Osteoblast (primary cell): ENCODE measurements around the gene TCTA. TPM values are rescaled to one million over a fixed set of nuclear protein-coding genes. Genes with fewer than 3 reads are reported as not detected.

Experiments used
- DNase-seq: peaks from one replicate; pipeline ENCODE4 v3.0.0; 2011; ENCODE audit warnings: low spot score, mixed read lengths; ENCODE audit not compliant: insufficient read length; ENCODE audit errors: missing footprints
- H2AFZ ChIP-seq: 2 replicates; pipeline ENCODE4 v1.6.0; 2011; ENCODE audit warnings: mild to moderate bottlenecking, low read length
- H3K27ac ChIP-seq: 2 replicates; pipeline ENCODE4 v1.5.1; 2011; ENCODE audit warnings: mild to moderate bottlenecking, low read depth, low read length, moderate library complexity
- H3K27me3 ChIP-seq: 2 replicates; pipeline ENCODE4 v1.6.0; 2012; ENCODE audit warnings: mild to moderate bottlenecking, control low read depth, inconsistent platforms, low read length, moderate library complexity; ENCODE audit not compliant: insufficient read depth
- H3K36me3 ChIP-seq: 2 replicates; pipeline ENCODE4 v1.5.1; 2011; ENCODE audit warnings: mild to moderate bottlenecking, low read length, control low read depth, moderate library complexity; ENCODE audit not compliant: insufficient read depth
- H3K4me1 ChIP-seq: 2 replicates; pipeline ENCODE4 v1.5.1; 2011; ENCODE audit warnings: mild to moderate bottlenecking, low read length, control low read depth, moderate library complexity; ENCODE audit not compliant: insufficient read depth
- H3K4me2 ChIP-seq: 2 replicates; pipeline ENCODE4 v1.6.0; 2011; ENCODE audit warnings: mild to moderate bottlenecking, low read length; ENCODE audit not compliant: insufficient read depth
- H3K4me3 ChIP-seq: fragments of 200-600 bp; sonication (generic); 3 replicates; pipeline ENCODE4 v1.5.1; 2012; ENCODE audit warnings: mild to moderate bottlenecking, low read length, inconsistent platforms; ENCODE audit not compliant: insufficient read depth
- H3K79me2 ChIP-seq: 2 replicates; pipeline ENCODE4 v1.6.0; 2012; ENCODE audit warnings: mild to moderate bottlenecking, low read length, control low read depth, inconsistent platforms; ENCODE audit not compliant: insufficient read depth
- H3K9me3 ChIP-seq: 2 replicates; pipeline ENCODE4 v1.5.1; 2011; ENCODE audit warnings: low read depth, low read length, control low read depth
- H4K20me1 ChIP-seq: 2 replicates; pipeline ENCODE4 v1.6.0; 2012; ENCODE audit warnings: mild to moderate bottlenecking, low read length, control low read depth; ENCODE audit not compliant: insufficient read depth
- total RNA-seq: library from RNA; depleted of rRNA; stranded (reverse); fragments of >200 nt; gene quantifications from 2 replicates; pipeline ENCODE4 v1.2.3, GENCODE V29; 2012
- TF ChIP-seq, protein P1 (sequence below): IDR thresholded peaks from 2 replicates; pipeline ENCODE4 v1.5.1; 2011; ENCODE audit warnings: mild to moderate bottlenecking, low read depth, low read length, moderate library complexity; ENCODE audit errors: extremely low read depth

The TCTA gene
- total RNA-seq, 1 donor, result 35.8 TPM

DNA sequence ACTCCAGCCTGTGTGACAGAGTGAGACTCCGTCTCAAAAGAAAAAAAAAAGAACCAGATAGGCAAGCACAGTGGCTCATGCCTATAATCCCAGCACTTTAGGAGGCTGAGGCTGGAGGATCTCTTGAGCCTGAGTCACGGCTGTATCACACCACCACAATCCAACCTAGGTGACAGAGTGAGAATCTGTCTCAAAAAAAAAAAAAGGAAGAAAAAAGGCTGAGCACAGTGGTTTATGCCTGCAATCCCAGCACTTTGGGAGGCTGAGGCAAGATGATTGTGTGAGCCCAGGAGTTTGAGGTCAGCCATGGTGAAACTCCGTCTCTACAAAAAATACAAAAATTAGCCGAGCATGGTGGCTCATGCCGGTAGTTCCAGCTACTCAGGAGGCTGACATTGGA, 22.5 kb downstream of the TCTA start:
- DNase-seq, result no peak
- H3K4me1 ChIP-seq, result peaks cover 3% of the 10 kb centered on the region
- H3K4me2 ChIP-seq, result no peak overlapping the region
- H3K27me3 ChIP-seq, result no peaks in the 10 kb centered on the region
- no peaks in the 10 kb centered on the region for H3K9me3 ChIP-seq
- H3K79me2 ChIP-seq, result no peaks in the 10 kb centered on the region
- TF ChIP-seq, protein P1, sequence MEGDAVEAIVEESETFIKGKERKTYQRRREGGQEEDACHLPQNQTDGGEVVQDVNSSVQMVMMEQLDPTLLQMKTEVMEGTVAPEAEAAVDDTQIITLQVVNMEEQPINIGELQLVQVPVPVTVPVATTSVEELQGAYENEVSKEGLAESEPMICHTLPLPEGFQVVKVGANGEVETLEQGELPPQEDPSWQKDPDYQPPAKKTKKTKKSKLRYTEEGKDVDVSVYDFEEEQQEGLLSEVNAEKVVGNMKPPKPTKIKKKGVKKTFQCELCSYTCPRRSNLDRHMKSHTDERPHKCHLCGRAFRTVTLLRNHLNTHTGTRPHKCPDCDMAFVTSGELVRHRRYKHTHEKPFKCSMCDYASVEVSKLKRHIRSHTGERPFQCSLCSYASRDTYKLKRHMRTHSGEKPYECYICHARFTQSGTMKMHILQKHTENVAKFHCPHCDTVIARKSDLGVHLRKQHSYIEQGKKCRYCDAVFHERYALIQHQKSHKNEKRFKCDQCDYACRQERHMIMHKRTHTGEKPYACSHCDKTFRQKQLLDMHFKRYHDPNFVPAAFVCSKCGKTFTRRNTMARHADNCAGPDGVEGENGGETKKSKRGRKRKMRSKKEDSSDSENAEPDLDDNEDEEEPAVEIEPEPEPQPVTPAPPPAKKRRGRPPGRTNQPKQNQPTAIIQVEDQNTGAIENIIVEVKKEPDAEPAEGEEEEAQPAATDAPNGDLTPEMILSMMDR, result no peak
- H2AFZ ChIP-seq, result no peak overlapping the region
- no peaks in the 10 kb centered on the region for H3K36me3 ChIP-seq
- no peak overlapping the region for H3K27ac ChIP-seq
- H3K4me3 ChIP-seq, result no peak overlapping the region
- H4K20me1 ChIP-seq, result no peaks in the 10 kb centered on the region

DNA sequence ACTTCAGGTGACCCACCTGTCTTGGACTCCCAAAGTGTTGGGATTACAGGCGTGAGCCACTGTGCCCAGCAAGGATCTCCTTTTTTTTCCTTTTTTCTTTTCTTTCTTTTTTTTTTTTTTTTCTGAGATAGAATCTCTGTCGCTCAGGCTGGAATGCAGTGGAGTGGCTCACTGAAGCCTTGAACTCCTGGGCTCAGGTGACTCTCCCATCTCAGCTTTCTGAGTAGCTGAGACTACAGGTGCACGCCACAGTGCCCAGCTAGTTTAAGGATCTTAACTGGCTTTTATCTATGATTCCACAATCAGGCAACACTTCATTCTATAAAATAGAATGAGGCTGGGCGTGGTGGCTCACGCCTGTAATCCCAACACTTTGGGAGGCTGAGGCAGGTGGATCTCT, 33.2 kb downstream of the TCTA start:
- no peak overlapping the region for H3K27ac ChIP-seq
- H2AFZ ChIP-seq, result no peak overlapping the region
- H4K20me1 ChIP-seq, result no peaks in the 10 kb centered on the region
- TF ChIP-seq, protein P1, result no peak
- H3K4me3 ChIP-seq, result no peak overlapping the region
- H3K79me2 ChIP-seq, result no peaks in the 10 kb centered on the region
- no peaks in the 10 kb centered on the region for H3K9me3 ChIP-seq
- no peaks in the 10 kb centered on the region for H3K36me3 ChIP-seq
- H3K4me2 ChIP-seq, result no peak overlapping the region
- no peak for DNase-seq
- no peaks in the 10 kb centered on the region for H3K27me3 ChIP-seq
- H3K4me1 ChIP-seq, result peaks cover 10% of the 10 kb centered on the region

DNA sequence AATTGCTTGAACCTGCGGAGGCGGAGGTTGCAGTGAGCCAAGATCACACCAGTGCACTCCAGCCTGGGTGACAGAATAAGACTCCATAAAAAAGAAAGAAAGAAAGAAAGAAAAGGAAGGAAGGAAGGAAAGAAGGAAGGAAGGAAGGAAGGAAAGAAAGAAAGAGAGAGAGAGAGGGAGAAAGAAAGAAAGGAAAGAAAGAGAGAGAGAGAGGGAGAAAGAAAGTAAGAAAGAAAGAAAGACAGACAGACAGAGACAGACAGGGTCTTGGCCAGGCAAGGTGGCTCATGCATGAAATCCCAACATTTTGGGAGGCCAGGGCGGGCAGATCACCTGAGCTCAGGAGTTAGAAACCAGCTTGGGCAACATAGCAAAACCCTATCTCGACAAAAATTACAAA, 41.4 kb downstream of the TCTA start:
- no peaks in the 10 kb centered on the region for H4K20me1 ChIP-seq
- no peak for DNase-seq
- no peak overlapping the region for H3K27ac ChIP-seq
- peaks cover 12% of the 10 kb centered on the region for H3K4me1 ChIP-seq
- H3K9me3 ChIP-seq, result no peaks in the 10 kb centered on the region
- H3K27me3 ChIP-seq, result no peaks in the 10 kb centered on the region
- H3K4me2 ChIP-seq, result no peak overlapping the region
- H2AFZ ChIP-seq, result no peak overlapping the region
- no peak overlapping the region for H3K4me3 ChIP-seq
- no peaks in the 10 kb centered on the region for H3K79me2 ChIP-seq
- H3K36me3 ChIP-seq, result no peaks in the 10 kb centered on the region
- TF ChIP-seq, protein P1, result no peak

DNA sequence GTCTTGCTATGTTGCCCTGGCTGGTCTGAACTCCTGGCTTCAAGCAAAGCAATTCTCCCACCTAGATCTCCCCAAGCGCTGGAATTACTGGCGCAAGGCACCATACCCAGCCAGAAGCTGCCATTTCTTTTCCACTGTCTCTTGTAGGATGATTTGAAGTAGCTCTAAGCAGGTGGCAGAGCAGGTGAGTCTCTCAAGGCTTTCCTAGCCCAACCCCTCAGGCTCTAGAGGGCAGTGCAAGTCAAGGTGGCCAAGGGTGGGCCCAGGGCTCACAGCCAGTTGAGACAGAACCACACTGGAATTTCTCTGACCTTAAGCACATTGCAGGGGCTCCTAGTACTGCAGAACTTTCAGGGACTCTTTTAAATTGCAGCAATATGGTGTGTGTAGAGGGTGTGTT, 42.2 kb downstream of the TCTA start:
- H4K20me1 ChIP-seq, result no peaks in the 10 kb centered on the region
- peak; percentile 70 for DNase-seq
- TF ChIP-seq, protein P1, result peak; percentile 9
- no peak overlapping the region for H3K4me3 ChIP-seq
- H3K9me3 ChIP-seq, result no peaks in the 10 kb centered on the region
- peaks cover 12% of the 10 kb centered on the region for H3K4me1 ChIP-seq
- H3K27me3 ChIP-seq, result no peaks in the 10 kb centered on the region
- no peaks in the 10 kb centered on the region for H3K79me2 ChIP-seq
- H3K36me3 ChIP-seq, result no peaks in the 10 kb centered on the region
- no peak overlapping the region for H2AFZ ChIP-seq
- no peak overlapping the region for H3K27ac ChIP-seq
- no peak overlapping the region for H3K4me2 ChIP-seq
